Measurements from ENCODE around the gene NETO2. TPM values are rescaled to one million over a fixed set of nuclear protein-coding genes. Genes with fewer than 3 reads are reported as not detected.
"Not testable (repeated sequence)": the region's sequence is repeated elsewhere in the genome, so short reads cannot be mapped to it uniquely, and the experiment has no call there.

Gene NETO2
- total and polyA plus RNA-seq, 2 donors (not counting 1 experiment from before 2014, with no cell fraction given): 3.0 to 13.2 TPM

DNA sequence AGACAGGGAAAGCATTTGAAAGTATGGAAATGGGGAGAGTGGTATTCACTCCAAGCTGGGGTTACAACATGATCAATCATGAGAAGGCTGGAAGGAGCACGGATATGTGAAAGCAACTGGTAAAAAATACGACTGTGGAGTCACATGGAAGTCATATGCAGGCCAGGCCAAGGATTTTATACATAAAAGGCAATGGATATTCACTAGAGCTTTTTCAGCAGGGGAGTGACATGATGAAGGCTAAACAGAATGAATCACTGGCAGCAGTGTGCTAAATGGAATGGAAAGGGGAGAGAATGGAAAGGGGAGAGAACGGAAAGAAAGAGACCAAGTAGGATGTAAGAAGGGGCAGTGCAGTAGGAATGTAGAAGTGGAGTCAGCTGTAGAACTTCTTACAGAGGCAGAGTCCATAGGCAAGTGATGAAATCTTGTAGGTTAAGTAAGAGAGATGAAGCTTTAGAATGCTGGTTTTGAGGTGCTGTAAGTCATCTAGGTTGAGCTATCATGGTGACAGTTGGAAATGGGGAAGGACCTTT is 13.0 kb upstream of the NETO2 start:
- peaks cover 1% of the 10 kb centered on the region for H3K36me3 ChIP-seq (ENCODE audit: control insufficient read depth, insufficient read depth, low read length)
- H3K27me3 ChIP-seq (ENCODE audit: control insufficient read depth, insufficient read depth, low read length): no peaks in the 10 kb centered on the region
- no peak for DNase-seq (ENCODE audit: low read depth in 2 of 2)
- no peak overlapping the region for H3K9ac ChIP-seq (ENCODE audit: insufficient read depth, low read length)
- no peaks in the 10 kb centered on the region for H3K79me2 ChIP-seq (ENCODE audit: control insufficient read depth, insufficient read depth, low read length)
- no peaks in the 10 kb centered on the region for H4K20me1 ChIP-seq (ENCODE audit: control insufficient read depth, extremely low read depth, insufficient read depth, low read length)
- TF ChIP-seq, protein P1, sequence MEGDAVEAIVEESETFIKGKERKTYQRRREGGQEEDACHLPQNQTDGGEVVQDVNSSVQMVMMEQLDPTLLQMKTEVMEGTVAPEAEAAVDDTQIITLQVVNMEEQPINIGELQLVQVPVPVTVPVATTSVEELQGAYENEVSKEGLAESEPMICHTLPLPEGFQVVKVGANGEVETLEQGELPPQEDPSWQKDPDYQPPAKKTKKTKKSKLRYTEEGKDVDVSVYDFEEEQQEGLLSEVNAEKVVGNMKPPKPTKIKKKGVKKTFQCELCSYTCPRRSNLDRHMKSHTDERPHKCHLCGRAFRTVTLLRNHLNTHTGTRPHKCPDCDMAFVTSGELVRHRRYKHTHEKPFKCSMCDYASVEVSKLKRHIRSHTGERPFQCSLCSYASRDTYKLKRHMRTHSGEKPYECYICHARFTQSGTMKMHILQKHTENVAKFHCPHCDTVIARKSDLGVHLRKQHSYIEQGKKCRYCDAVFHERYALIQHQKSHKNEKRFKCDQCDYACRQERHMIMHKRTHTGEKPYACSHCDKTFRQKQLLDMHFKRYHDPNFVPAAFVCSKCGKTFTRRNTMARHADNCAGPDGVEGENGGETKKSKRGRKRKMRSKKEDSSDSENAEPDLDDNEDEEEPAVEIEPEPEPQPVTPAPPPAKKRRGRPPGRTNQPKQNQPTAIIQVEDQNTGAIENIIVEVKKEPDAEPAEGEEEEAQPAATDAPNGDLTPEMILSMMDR (conservative IDR thresholded peaks at IDR 0.05 in 1 of 2, IDR thresholded peaks at IDR 0.05 in 1 of 2; ENCODE audit: low read depth in 1 of 2, low read length in 2 of 2): no peak
- TF ChIP-seq EZH2 (IDR thresholded peaks at IDR 0.05; ENCODE audit: low read length, missing control alignments): no peak
- H3K4me1 ChIP-seq (ENCODE audit: control insufficient read depth, extremely low read depth, insufficient read depth, low read length): no peaks in the 10 kb centered on the region
- H3K9me3 ChIP-seq (ENCODE audit: control insufficient read depth, insufficient read depth, low read depth, low read length): no peaks in the 10 kb centered on the region
- H3K27ac ChIP-seq (ENCODE audit: insufficient read depth, low read length): no peak overlapping the region
- no peak overlapping the region for H3K4me3 ChIP-seq (replicated peaks in 1 of 4; ENCODE audit: control extremely low read depth in 1 of 4, insufficient read depth in 1 of 4, low read depth in 3 of 4, low read length in 4 of 4)
- no peak overlapping the region for H3K4me2 ChIP-seq (ENCODE audit: extremely low read depth, insufficient read depth, low read length)
- H2AFZ ChIP-seq (ENCODE audit: low read length): no peak overlapping the region

DNA sequence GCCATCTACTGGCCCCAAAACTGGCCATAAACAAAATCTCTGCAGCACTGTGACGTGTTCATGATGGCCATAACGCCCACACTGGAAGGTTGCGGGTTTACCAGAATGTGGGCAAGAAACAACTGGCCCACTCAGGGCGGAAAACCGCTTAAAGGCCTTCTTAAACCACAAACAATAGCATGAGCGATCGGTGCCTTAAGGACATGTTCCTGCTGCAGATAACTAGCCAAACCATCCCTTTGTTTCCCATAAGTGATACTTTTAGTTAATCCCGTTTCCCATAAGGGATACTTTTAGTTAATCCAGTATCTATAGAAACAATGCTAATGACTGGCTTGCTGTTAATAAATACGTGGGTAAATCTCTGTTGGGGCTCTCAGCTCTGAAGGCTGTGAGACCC is 8.8 kb upstream of the NETO2 start:
- not testable (repeated sequence) for H3K4me1 ChIP-seq (ENCODE audit: control insufficient read depth, extremely low read depth, insufficient read depth, low read length); H3K9me3 ChIP-seq (ENCODE audit: control insufficient read depth, insufficient read depth, low read depth, low read length); H3K9ac ChIP-seq (ENCODE audit: insufficient read depth, low read length); H3K27ac ChIP-seq (ENCODE audit: insufficient read depth, low read length); H3K4me3 ChIP-seq (replicated peaks in 1 of 4; ENCODE audit: control extremely low read depth in 1 of 4, insufficient read depth in 1 of 4, low read depth in 3 of 4, low read length in 4 of 4); H3K27me3 ChIP-seq (ENCODE audit: control insufficient read depth, insufficient read depth, low read length); H2AFZ ChIP-seq (ENCODE audit: low read length); DNase-seq (ENCODE audit: low read depth in 2 of 2); H3K36me3 ChIP-seq (ENCODE audit: control insufficient read depth, insufficient read depth, low read length); H3K4me2 ChIP-seq (ENCODE audit: extremely low read depth, insufficient read depth, low read length); H4K20me1 ChIP-seq (ENCODE audit: control insufficient read depth, extremely low read depth, insufficient read depth, low read length); H3K79me2 ChIP-seq (ENCODE audit: control insufficient read depth, insufficient read depth, low read length)

DNA sequence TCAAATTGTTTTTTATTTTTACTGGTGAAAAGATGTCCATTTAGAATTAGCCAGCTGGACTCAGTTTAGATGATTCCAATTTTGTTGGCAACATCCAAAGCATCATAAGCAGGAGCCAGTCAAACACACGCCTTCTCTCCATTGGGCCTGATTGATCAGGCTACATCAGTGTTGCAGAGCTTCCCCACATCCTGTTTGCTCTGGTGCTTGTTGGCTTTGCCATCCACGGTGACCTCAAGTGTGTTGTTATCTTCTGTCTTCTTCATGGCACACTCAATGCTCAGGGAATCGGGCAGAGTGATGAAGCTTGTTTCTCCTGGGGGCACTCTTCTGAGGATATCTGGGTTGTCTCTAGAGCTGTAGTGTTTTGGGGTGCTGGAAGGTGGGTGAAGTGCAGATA is 6.3 kb upstream of the NETO2 start:
- Histone ChIP-seq H2AFZ (ENCODE audit: low read length) (no peak overlapping the region), H3K9ac (ENCODE audit: insufficient read depth, low read length) (no peak overlapping the region), H4K20me1 (ENCODE audit: control insufficient read depth, extremely low read depth, insufficient read depth, low read length) (no peaks in the 10 kb centered on the region), H3K4me1 (ENCODE audit: control insufficient read depth, extremely low read depth, insufficient read depth, low read length) (no peaks in the 10 kb centered on the region), H3K27me3 (ENCODE audit: control insufficient read depth, insufficient read depth, low read length) (no peaks in the 10 kb centered on the region), H3K4me3 (replicated peaks in 1 of 4; ENCODE audit: control extremely low read depth in 1 of 4, insufficient read depth in 1 of 4, low read depth in 3 of 4, low read length in 4 of 4) (no peak overlapping the region), H3K4me2 (ENCODE audit: extremely low read depth, insufficient read depth, low read length) (no peak overlapping the region), H3K36me3 (ENCODE audit: control insufficient read depth, insufficient read depth, low read length) (peaks cover 1% of the 10 kb centered on the region), H3K27ac (ENCODE audit: insufficient read depth, low read length) (no peak overlapping the region), H3K9me3 (ENCODE audit: control insufficient read depth, insufficient read depth, low read depth, low read length) (no peaks in the 10 kb centered on the region), H3K79me2 (ENCODE audit: control insufficient read depth, insufficient read depth, low read length) (no peaks in the 10 kb centered on the region)
- no peak for DNase-seq (ENCODE audit: low read depth in 2 of 2)
- no peak for TF ChIP-seq EZH2 (IDR thresholded peaks at IDR 0.05; ENCODE audit: low read length, missing control alignments)
- TF ChIP-seq, protein P1 (conservative IDR thresholded peaks at IDR 0.05 in 1 of 2, IDR thresholded peaks at IDR 0.05 in 1 of 2; ENCODE audit: low read depth in 1 of 2, low read length in 2 of 2): no peak
